HG03521 (cell line): ENCODE results near the gene HYAL1.
A peak's percentile ranks its signal among the peaks of the same experiment; 100 is the strongest.

Experiments
- ATAC-seq: cut with Tn5 transposase; IDR thresholded peaks from one replicate; pipeline ENCODE4 v1.9.1; 2021; ENCODE audit warnings: mild to moderate bottlenecking, moderate library complexity; ENCODE audit not compliant: unreplicated experiment

HYAL1 gene

DNA sequence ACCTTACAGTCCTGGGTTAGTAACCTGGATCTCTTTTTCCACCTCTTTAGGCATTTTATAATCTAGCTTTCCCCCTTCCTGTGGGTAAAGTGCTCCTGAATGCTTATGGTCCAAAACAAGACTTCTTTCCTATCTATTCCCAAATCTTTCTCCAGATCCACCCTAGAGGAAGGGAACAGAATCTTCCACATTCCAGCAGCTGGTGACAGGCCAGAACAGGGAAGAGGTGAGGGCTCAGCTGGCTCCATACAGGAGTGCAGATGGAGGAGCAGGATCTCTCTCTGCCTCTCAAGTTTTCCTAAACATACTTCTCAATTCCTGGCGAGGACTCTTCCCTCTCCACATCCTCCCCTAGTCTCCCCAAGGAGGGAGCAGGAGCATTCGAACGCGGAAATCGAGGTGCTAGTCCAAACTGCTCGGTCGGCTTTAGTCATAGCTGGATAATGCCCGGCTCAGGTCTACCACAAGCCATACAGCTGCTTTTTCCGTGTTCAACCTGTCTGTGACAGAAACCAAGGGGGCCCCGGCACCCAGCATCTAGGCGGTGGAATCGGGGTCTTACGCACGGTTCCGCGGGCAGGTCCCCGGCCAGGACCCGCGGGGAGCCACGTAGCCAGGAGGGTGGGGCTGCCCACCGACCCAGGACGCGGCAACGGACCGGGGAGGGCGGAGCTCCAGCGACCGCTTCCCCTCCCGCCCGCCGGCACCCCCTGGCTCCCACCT is 33.2 kb upstream of the HYAL1 start:
- peak; percentile 29 for ATAC-seq

DNA sequence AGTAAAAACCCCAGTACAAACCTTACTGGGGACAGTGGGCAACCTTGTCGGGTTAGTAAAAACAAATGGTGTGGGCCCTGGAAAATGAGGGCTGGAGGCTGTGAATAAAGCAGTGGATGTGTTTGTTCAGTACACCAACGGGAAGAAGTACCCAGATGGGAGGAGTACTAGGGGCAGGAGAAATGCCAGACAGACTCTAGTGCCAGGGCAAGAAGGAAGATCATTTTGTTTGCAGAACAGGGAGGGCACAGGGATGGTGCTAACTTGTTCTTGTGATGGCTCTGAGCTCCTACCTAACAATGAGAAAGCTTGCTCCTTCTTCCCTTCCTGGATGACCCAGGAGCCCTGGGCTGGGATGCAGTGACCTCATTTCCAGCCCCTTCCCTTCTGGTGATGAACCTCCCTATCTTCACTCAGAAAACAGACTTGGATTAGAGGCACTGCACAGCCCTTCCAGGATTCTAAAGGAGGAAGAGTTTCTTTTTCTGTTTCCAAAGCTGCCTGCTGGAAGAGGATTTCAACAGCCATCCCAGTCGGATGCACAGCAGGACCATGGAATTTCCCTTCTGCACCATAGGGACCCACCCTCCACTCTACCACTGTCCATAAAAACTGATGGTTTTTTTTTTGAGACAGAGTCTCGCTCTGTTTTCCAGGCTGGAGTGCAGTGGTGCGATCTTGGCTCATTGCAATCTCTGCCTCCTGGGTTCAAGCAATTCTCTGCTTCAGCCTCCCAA is 31.1 kb upstream of the HYAL1 start:
- no peak for ATAC-seq

DNA sequence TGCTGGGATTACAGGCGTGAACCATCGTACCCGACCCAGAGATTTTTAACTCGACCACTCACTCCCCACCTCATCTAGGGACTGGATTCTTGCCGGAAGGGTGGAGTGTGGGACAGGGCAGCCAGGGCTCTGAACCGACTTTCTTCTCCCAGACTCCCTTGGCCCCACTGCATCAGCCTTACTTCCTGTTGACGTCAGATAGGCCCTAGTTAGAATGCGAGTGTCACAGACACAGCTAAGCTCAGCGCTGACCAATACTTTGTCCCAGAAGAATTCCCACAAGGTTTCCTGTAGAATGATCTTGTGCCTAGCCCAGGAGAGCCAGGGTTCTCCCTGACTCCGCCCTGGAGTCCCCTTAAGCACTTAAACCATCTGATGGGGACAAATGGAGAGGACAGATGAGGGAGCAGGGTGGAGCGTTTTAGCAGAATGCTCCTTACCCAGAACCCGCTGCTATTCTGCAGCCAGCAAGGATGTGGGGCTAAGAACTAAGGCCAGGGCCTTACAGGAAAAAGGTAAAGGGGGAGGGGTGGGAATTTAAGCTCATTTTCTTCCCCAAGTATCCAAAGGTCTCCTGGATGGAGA is 30.5 kb upstream of the HYAL1 start:
- no peak for ATAC-seq

DNA sequence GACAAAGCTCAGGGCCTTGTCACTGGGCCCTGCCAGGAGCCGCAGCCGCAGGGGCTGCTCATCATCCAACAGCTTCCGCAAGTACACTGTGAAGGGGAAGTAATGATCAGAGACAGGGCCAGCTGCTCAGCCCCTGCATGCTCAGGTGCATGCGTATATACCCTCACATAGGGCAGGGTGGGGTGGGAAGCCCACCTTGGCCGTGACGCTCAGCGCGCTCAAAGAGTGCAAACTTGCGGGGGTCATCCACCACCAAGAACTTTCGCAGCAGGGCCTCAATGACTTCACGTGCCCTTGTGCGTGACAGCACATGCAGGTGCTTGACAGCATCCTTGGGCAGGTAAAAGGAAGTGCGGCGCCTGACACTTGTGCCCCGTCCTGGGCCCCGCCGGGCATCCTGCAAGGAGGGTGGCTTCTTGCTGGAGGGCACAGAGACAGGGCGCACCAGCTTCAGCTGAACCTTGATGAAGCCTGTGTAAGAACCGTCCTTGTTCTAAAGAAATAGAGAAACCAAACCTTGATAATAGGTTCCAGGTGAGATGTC is 28.1 kb upstream of the HYAL1 start:
- no peak for ATAC-seq

DNA sequence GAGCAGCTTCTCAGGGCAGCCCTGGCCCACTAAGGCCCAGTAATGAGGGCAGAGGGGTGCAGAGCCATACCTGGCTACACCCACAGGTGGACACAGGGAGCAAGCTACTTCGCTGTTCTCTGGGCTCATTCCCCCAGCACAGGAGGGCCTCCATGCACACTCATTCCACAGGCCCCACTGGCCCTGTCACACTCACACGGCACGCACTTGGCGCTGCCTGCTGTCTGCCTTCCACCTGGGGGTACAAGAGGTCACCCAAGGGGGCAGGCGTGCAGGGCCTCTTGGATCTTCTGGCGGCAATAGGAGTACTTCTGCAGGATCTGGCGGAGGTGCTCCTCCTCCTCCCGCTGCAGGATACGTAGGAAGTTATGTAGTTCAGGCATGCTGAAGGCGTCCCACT is 27.0 kb upstream of the HYAL1 start:
- ATAC-seq, result no peak

- peak; percentile 78 for ATAC-seq
Observed at GRCh38 chr3:50327943-50328691, 24.7 kb upstream of the HYAL1 start, which contains the start of gene TUSC2. TUSC2 (minus strand) TSS chr3:50328223; CDS start chr3:50328099, 124 bp downstream.

DNA sequence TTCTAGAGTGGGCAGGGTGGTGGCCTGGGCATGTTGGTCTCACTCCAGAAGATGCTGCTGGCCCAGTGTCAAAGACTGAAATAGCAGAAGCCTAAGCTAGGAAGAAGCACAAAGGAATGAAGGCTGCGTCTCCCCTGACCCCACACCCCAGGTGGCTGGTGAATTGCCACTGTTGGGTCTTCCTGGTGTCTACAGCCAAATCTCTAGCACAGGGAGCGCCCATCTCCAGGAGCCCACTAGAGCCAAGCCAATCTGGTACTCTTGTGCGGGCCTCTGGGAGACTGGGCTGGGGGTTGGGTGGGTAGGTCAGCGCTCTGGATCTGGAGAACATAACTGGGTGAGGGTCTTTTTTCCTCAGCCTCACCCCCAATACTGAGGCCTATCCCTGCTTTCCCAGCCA is 23.8 kb upstream of the HYAL1 start:
- ATAC-seq, result no peak

- no peak for ATAC-seq
Observed at GRCh38 chr3:50326182-50326541, 22.8 kb upstream of the HYAL1 start.

- no peak for ATAC-seq
Observed at GRCh38 chr3:50325497-50326181, 22.3 kb upstream of the HYAL1 start.

GRCh38 chr3:50325113-50325480 is 21.7 kb upstream of the HYAL1 start:
- no peak for ATAC-seq

- ATAC-seq, result no peak
Observed at GRCh38 chr3:50324351-50325112, 21.2 kb upstream of the HYAL1 start.

DNA sequence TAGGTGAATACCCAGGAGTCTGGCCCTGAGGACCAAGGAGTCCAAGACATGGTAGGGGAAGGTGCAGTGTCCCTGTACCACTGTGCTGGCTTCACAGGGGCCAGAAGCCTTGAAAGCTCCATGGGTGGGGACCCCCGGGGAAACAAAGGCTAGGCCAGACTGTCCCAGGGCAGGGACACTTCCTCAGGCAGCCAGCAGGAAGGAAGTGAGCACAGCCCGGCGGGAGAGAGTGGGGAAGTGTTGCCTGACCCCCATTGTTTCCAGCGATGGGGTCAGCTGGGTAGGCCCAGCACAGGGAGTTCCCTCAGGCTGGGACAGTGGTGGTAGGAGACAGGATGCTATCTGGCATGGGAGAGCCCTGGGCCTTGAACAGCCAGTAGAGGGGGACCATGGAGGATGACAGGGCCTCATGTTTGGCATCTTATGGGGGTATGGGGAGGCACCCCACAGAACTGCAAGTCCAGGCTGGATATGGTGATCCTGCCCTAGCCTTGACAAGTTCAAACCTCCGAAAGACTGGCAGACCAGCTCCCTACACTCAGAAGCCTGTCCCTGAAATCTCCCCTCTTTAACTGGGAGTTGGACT is 20.3 kb upstream of the HYAL1 start:
- no peak for ATAC-seq

DNA sequence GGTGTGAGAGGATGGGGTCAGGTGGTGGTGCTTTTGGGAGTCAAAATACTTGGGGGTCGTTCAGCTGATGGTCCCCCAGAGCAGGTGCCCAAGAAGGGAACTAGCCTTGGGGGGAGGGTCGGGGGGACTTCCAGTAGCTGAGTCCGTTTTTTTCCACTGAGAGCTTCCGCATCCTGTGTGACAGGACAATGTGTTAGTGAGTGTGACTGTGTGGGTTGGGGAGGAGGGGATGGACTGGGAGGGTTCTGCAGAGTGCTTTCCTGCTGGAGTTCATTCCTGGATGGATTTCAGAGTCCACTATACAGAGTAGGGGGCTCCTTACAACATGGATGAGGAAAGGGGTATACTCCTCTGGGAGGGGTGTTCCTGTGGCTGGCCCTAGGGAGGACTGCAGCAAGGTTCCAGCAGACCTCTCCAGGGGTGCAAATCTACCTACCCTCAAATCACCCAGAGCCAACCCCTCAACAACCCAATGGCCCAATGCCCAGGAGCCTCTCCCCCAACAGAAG is 19.8 kb upstream of the HYAL1 start:
- no peak for ATAC-seq

- no peak for ATAC-seq
Observed at GRCh38 chr3:50322386-50323091, 19.2 kb upstream of the HYAL1 start, which contains the start of gene HYAL2. HYAL2 (minus strand) TSS chr3:50322745; CDS start chr3:50320489, 2,256 bp downstream.

GRCh38 chr3:50322115-50322385 is 18.7 kb upstream of the HYAL1 start:
- ATAC-seq, result no peak

DNA sequence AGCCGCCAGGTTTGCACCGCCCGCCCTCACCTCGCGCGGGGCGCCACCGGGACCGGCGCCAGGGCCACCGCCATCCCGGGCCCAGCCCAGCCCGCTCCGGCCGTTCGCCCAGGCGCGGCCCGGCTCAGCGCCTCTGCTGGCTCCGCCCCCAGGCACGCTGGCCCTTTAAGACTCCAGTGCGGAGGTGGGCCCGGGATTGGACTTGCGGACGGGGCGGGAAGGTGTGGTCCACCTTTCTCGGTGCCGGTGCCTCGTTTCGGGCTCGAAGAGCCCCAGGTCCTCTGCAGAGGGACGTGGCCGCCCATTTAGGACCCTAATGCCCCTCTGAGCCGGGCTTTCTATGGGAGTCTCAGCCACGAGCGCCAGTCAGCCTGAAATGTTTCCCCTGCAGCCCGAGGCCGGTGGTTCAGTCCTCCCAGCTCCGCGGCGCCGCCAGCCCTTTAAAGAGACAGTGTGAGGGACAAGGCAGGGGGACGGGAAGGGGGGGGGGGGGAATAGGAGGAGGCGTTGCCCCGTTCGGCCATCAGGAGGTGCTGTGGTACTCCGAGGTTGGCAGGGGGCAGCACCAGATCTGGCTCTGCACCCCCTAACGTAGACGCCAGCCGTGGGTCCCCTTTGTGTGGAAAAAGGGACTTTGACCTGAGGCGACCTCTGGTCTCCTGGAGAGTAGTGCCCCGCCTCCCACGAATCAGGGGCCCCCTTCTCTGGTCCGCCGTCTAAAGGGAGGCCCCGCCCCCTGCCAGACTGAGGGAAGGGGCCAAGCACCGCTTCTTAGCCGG is 18.2 kb upstream of the HYAL1 start:
- peak; percentile 75 for ATAC-seq

DNA sequence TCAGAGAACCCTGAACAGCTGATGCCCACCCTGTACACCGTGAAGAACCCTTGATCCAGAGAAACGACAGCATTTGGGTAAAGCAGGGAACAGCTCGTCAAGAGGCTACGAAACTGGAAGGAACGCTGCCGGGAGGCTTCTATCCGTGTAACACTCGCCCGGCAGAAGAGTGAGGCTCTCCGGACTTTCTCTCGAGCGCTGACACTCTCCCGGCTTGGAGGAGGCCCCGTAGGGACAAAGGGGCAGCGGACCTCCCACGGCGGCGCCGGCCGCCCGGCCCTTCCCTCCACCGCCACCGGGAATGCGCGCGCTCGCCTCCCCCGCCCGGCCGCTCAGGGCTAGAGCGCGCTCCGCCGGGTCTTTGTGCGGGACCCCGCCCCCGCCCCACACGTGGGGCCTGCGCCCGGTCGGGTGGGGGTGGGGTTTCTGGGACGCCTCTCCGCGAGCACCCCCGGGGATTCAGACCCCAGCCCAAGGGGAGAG is 17.5 kb upstream of the HYAL1 start:
- ATAC-seq, result peak; percentile 41
